ENCODE measurements around the gene HOOK1. TPM values are rescaled to one million over a fixed set of nuclear protein-coding genes. Genes with fewer than 3 reads are reported as not detected.

HOOK1 gene
- total RNA-seq (10 to 100 TPM; 20.8 to 25.2 TPM), polyA plus RNA-seq (10 to 100 TPM; 14.3 to 17.2 (median 14.9) TPM), total RNA-seq (35.0 to 47.9 (median 43.3) reads per million in 6 experiments)

GRCh38 chr1:59814901-59815825 is at the start of gene HOOK1:
HOOK1 (plus strand) TSS chr1:59814949; CDS start chr1:59815118, 169 bp downstream.
- Mint-ChIP-seq H3K27ac (peak within 1 kb of the TSS in 7 of 10 donors; percentile 72 to 95 (median 88)), H3K27me3 (peaks cover 3 to 13% (median 9%) of the 10 kb centered on the region in 5 donors), H3K36me3 (no peaks in the 10 kb centered on the region), H3K4me1 (peaks cover 5 to 13% (median 11%) of the 10 kb centered on the region in 4 donors), H3K4me3 (peak within 1 kb of the TSS in 4 of 10 donors; percentile 34 to 86 (median 42)), H3K9me3 (no peaks in the 10 kb centered on the region)
- ATAC-seq: peak; percentile 1 to 58
- POLR2A ChIA-PET: interaction anchor here (0.5 to 1.6 kb wide), 4 partner anchors 8 to 111 kb away, joined by 3 to 10 read pairs (median 3); partner anchors contain the start of gene CYP2J2
- peak in 1 of 10 donors; percentile 18 for DNase-seq

GRCh38 chr1:59765011-59765730 is 49.6 kb upstream of the HOOK1 start:
- no peaks in the 10 kb centered on the region for H3K9me3 Mint-ChIP-seq
- H3K4me1 Mint-ChIP-seq: no peaks in the 10 kb centered on the region
- H3K36me3 Mint-ChIP-seq: peaks cover 0 to 4% (median 4%) of the 10 kb centered on the region in 3 donors
- no peak for DNase-seq
- POLR2A ChIA-PET: no interaction called here
- no peak for ATAC-seq
- no peak overlapping the region for H3K27ac Mint-ChIP-seq
- H3K4me3 Mint-ChIP-seq: no peak overlapping the region
- no peaks in the 10 kb centered on the region for H3K27me3 Mint-ChIP-seq

GRCh38 chr1:59766227-59766855 is 48.4 kb upstream of the HOOK1 start:
- Mint-ChIP-seq H3K36me3 (peaks cover 0 to 4% (median 4%) of the 10 kb centered on the region in 3 donors), H3K9me3 (no peaks in the 10 kb centered on the region), H3K4me1 (no peaks in the 10 kb centered on the region), H3K4me3 (no peak overlapping the region), H3K27ac (no peak overlapping the region), H3K27me3 (no peaks in the 10 kb centered on the region)
- no peak for DNase-seq
- POLR2A ChIA-PET: no interaction called here
- ATAC-seq: no peak

- no peak for DNase-seq
- POLR2A ChIA-PET: interaction anchor here (0.7 kb wide), 1 partner anchor 10 kb away, joined by 5 read pairs; no protein-coding TSS in a partner anchor
- Mint-ChIP-seq H3K9me3 (no peaks in the 10 kb centered on the region), H3K4me1 (no peaks in the 10 kb centered on the region), H3K27me3 (peaks cover 0 to 2% (median 0%) of the 10 kb centered on the region in 5 donors), H3K27ac (no peak overlapping the region), H3K36me3 (peaks cover 0 to 4% (median 4%) of the 10 kb centered on the region in 3 donors), H3K4me3 (no peak overlapping the region)
- no peak for ATAC-seq
Measured at GRCh38 chr1:59767119-59767518, 47.6 kb upstream of the HOOK1 start.

- H3K27me3 Mint-ChIP-seq: peaks cover 0 to 2% (median 0%) of the 10 kb centered on the region in 5 donors
- ATAC-seq (no peak), DNase-seq (no peak)
- H3K4me1 Mint-ChIP-seq: no peaks in the 10 kb centered on the region
- H3K36me3 Mint-ChIP-seq: no peaks in the 10 kb centered on the region
- no peaks in the 10 kb centered on the region for H3K9me3 Mint-ChIP-seq
- no peak overlapping the region for H3K27ac Mint-ChIP-seq
- POLR2A ChIA-PET: no interaction called here
- no peak overlapping the region for H3K4me3 Mint-ChIP-seq
Measured at GRCh38 chr1:59768792-59769735, 45.7 kb upstream of the HOOK1 start.

GRCh38 chr1:59769736-59770095 is 45.0 kb upstream of the HOOK1 start:
- Mint-ChIP-seq H3K27me3 (peaks cover 0 to 2% (median 0%) of the 10 kb centered on the region in 5 donors), H3K9me3 (no peaks in the 10 kb centered on the region), H3K36me3 (no peaks in the 10 kb centered on the region), H3K4me1 (no peaks in the 10 kb centered on the region), H3K27ac (no peak overlapping the region), H3K4me3 (no peak overlapping the region)
- no peak for DNase-seq
- ATAC-seq: no peak
- POLR2A ChIA-PET: no interaction called here

GRCh38 chr1:59771361-59771760 is 43.4 kb upstream of the HOOK1 start:
- no peak overlapping the region for H3K27ac Mint-ChIP-seq
- no peak for DNase-seq
- ATAC-seq: no peak
- peaks cover 0 to 2% (median 0%) of the 10 kb centered on the region in 5 donors for H3K27me3 Mint-ChIP-seq
- H3K9me3 Mint-ChIP-seq: no peaks in the 10 kb centered on the region
- POLR2A ChIA-PET: no interaction called here
- H3K4me3 Mint-ChIP-seq: no peak overlapping the region
- H3K4me1 Mint-ChIP-seq: no peaks in the 10 kb centered on the region
- no peaks in the 10 kb centered on the region for H3K36me3 Mint-ChIP-seq

GRCh38 chr1:59775480-59775879 is 39.3 kb upstream of the HOOK1 start:
- POLR2A ChIA-PET: no interaction called here
- Mint-ChIP-seq H3K9me3 (no peaks in the 10 kb centered on the region), H3K27me3 (peaks cover 0 to 5% (median 0%) of the 10 kb centered on the region in 5 donors), H3K4me3 (no peak overlapping the region), H3K36me3 (no peaks in the 10 kb centered on the region), H3K4me1 (no peaks in the 10 kb centered on the region), H3K27ac (no peak overlapping the region)
- no peak for DNase-seq
- no peak for ATAC-seq

GRCh38 chr1:59776960-59777852 is 37.5 kb upstream of the HOOK1 start:
- Mint-ChIP-seq H3K9me3 (no peaks in the 10 kb centered on the region), H3K27ac (no peak overlapping the region), H3K4me1 (no peaks in the 10 kb centered on the region), H3K36me3 (no peaks in the 10 kb centered on the region), H3K27me3 (peaks cover 0 to 5% (median 0%) of the 10 kb centered on the region in 5 donors), H3K4me3 (no peak overlapping the region)
- DNase-seq: no peak
- no peak for ATAC-seq
- POLR2A ChIA-PET: interaction anchor here (0.5 kb wide), 1 partner anchor 10 kb away, joined by 5 read pairs; no protein-coding TSS in a partner anchor

- H3K4me3 Mint-ChIP-seq: no peak overlapping the region
- H3K27ac Mint-ChIP-seq: no peak overlapping the region
- H3K9me3 Mint-ChIP-seq: no peaks in the 10 kb centered on the region
- peak in 1 of 10 donors; percentile 1 for DNase-seq
- H3K4me1 Mint-ChIP-seq: no peaks in the 10 kb centered on the region
- POLR2A ChIA-PET: no interaction called here
- peaks cover 0 to 5% (median 0%) of the 10 kb centered on the region in 5 donors for H3K27me3 Mint-ChIP-seq
- H3K36me3 Mint-ChIP-seq: no peaks in the 10 kb centered on the region
- no peak for ATAC-seq
Measured at GRCh38 chr1:59779949-59780348, 34.8 kb upstream of the HOOK1 start.

GRCh38 chr1:59788825-59789224 is 25.9 kb upstream of the HOOK1 start:
- H3K4me3 Mint-ChIP-seq: no peak overlapping the region
- no peak for ATAC-seq
- POLR2A ChIA-PET: no interaction called here
- peaks cover 0 to 5% (median 1%) of the 10 kb centered on the region in 4 donors for H3K4me1 Mint-ChIP-seq
- H3K9me3 Mint-ChIP-seq: peaks cover 16 to 46% (median 28%) of the 10 kb centered on the region in 9 donors
- H3K36me3 Mint-ChIP-seq: peaks cover 0 to 23% (median 14%) of the 10 kb centered on the region in 3 donors
- no peak overlapping the region for H3K27ac Mint-ChIP-seq
- peaks cover 0 to 13% (median 0%) of the 10 kb centered on the region in 5 donors for H3K27me3 Mint-ChIP-seq
- DNase-seq: no peak

Measured in naive thymus-derived CD8-positive, alpha-beta T cell (primary cell).